Activated CD4-positive, CD25-positive, alpha-beta regulatory T cell treated with anti-CD3 and anti-CD28 coated beads, Interleukin-2, amount 50 U/mL, for 24 hours (primary cell): ENCODE measurements around the gene VPS8.
"Not testable (repeated sequence)": the region's sequence is repeated elsewhere in the genome, so short reads cannot be mapped to it uniquely, and the experiment has no call there.

Source experiments
- ATAC-seq, 2 donors: fragments of 150-1000 bp; cut with Tn5 transposase; one replicate each; pipeline ENCODE4 v1.10.0; 2021; ENCODE audit warnings: mild to moderate bottlenecking in 1 of 2, moderate library complexity in 1 of 2

VPS8 gene

DNA sequence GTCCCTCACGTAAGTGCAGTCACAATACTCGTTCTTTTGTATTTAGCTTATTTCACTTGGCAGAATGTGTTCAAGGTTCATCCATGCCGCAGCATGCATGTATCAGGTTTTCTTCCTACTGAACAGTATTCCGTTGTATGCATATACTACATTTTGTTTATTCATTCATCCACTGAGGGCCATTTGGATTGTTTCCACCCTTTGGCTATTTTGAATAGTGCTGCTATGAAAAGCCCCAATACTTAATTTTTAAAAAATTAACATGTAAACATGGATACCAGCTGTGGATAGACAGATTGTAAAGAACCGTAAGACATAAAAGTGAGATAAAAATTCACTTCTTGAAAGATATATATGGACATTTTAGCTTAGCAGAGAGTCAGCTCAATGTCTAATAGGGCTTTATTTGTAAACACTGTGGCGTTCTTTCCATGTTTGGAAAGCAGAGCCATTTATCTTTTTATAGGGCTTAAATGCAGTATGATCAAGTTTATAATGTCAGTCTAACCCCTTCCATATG is 115.9 kb downstream of the VPS8 start:
- ATAC-seq: no peak

DNA sequence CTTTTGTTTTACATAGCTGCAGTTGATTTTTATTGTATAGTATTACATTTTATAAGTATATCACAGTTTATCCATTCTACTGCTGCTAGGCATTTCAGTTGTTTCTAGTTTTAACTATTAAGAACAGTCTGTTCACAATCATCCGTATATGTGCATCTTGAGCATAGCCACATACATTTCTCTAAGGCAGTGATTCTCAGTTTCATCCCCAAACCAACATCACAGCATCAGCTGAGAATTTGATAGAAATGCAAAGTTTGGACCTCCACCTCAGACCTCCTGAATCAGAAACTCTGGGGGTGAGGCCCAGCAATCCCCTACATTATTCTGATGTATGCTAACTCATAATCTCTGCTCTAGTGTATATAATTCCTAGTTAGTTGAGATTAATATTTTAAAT is 120.8 kb downstream of the VPS8 start:
- ATAC-seq: no peak

DNA sequence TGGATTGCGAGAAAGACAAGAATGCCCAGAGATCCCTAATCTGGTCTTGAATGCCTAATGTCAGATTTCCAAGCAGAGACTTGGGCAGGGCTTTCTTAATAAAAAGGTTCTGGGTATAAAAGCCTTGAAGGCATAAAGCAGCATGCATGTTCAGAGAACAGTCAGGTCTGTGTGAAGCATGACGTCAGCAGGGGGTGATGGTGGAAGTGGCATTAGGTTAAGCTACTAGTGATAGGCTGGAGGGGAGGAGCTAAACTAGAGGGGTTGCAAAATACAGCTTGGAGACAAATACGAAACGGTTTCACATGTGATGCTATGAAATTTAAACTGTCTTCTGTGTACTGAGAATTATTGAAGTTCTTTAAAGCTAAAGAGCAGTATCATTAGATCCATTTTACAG is 125.6 kb downstream of the VPS8 start:
- ATAC-seq: no peak

DNA sequence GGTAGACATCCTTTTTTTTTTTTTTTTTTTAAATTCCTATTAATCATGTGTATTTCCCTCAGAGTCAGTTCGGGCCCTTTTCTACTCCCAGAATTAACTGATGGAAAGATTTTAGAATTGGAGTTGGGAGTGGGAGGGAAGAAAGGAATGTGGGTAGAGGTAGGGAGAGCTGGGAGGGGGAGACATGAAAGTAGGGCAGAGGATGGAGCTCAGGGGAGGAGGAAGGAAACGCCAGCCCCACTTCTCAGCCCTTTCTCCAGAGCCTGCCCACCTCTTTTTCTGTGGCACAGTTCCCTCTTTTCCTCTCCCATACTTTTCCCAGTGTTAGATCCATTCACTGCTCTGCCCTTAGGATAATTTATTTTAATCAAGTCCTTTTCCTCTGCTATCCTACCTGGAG is 129.4 kb downstream of the VPS8 start:
- ATAC-seq: no peak

DNA sequence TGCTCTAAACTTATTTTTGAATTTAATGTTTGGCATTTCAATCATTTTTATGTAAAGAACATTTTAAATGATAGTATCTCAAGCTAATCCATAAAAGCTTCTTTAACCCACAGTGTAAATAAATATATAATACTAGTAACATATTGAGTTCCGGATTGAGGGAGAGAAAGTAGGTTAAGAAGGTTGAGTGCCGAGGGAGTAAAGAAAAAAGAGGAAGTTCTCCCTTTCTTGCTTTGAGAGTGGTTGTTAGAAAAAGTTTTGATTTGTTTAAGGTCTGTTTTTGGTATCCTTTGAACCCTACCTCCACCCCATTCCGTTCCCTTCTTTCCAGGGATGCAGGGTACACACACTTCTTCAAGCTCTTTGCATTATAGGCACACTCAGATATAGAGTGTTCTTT is 130.8 kb downstream of the VPS8 start:
- no peak for ATAC-seq

DNA sequence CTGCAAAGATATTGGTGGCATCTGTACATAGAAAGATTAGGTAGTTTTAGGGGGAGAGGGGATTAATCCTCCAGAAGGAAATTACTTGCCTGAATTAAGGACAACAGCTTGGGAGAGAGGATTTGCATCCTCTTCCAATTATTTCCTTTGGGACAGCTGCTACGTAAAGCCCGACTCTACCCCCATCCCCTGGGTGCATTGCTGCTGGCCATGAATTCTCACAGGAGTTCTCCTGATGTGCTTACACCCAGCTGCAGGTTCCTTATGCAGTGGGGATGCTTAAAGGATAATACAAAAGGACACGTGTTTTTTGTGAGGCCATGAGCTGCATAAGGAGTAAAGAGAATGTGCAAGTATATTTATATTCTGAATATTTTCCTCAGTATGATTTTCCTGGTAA is 132.3 kb downstream of the VPS8 start:
- ATAC-seq: no peak

DNA sequence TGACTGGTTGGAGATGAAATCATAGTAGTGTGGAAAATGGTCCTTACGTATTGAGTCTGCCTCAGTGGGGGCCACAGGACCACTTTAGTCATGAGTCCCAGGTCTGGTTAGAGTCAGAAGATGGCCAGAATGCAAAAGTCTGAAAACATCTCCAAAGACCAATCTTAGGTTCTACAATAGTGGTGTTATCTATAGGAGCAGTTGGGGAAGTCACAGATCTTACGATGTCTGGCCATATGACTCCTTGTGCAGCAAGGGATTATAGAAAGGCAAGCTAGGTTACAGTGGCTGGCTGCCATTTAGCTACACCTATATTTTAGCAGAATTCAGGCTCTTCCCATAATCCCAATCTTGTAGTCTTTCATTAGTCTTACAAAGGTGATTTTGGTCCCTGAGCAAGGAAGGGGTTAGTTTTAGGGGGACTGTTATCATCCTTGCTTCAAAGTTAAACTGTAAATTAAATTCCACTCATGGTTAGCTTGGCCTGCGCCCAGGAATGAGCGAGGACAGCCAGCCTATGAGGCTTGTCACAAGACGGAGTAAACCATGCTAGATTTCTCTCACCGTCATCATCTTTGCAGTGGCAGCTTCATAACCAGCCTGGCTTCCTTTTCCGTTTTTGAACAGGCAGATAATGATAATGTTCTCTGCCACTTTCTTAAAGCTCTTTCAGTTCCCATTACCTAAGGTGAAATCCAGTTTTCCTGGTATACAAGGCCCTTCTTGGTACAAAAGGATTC is 134.1 kb downstream of the VPS8 start:
- no peak for ATAC-seq

DNA sequence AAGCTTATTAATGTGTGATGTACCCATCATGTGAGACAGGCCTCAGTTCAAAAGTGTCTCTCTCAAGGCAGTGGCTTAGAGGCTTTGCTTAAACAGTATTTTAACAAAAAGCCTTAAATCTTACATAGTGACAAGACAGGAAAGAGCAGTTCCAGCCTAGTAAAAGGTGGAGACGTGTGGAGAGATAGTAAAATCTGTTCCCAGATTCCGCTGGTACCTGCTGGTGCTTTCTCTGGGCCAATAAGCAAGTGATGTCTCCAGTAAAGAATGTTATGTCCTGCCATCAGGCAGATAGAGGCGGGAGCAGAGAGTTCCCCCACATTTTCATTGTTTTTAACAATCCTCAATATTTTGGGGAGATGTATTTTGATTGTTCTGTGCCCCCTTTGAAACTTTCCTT is 135.0 kb downstream of the VPS8 start:
- ATAC-seq: no peak

DNA sequence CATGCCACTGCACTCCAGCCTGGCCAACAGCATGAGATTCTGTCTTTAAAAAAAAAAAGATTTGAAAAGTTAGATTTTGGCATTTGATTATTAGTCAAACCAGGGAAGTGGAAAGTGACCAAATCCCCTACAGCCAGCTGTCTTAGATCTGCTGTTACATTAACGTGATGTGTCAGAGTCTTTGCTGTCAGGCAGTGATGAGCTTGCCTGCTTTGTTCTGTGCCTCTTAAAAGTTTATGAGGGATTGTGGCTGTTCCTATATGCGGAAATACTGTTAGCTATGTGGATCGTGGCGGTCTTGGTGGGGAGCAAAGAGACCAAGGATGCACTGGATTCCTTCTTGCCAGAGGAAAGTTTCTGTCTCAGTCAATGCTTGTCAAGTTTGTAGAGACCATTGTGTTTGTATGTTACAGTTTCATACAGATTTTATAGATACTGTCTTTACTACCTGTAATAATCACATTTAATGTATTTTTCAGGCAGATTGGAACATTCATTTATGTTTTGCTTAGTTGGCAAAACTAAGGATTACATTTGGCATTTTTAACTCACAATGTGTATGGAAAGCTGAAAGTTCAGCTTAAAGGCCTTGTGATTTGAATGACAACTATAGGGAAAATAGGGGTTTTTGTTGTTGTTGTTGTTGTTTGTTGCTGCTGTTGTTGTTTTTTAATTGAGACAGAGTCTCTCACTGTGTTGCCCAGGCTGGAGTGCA is 137.4 kb downstream of the VPS8 start:
- ATAC-seq: no peak

DNA sequence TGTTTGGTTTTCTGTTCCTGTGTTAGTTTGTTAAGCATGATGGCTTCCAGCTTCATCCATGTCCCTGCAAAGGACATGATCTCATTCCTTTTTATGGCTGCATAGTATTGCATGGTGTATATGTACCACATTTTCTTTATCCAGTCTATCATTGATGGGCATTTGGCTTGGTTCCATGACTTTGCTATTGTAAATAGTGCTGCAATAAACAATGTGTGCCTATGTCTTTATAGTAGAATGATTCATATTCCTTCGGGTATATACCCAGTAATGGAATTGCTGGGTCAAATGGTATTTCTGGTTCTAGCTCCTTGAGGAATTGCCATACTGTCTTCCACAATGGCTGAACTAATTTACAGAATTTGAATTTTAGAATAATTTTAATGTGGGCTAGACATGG is 138.8 kb downstream of the VPS8 start:
- not testable (repeated sequence) for ATAC-seq

DNA sequence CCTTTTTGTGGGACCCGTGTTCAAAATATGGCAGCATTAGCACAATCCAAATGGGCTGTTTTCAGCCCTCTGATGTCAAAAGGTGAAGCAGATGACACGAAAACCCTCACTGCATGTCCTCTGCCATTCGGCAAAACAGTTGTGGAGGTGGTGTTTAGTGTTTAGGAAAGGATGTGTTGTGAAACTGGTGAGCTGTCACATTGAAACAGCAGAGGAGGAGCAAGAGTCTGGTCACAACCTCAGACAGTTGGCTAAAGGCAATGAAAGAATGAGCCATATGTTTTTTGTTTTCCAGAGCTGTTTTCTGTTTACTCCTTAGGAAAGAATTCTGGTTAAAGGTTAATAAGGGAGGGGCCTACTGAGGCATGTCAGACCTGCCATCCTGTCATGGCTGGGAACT is 140.7 kb downstream of the VPS8 start:
- no peak for ATAC-seq

DNA sequence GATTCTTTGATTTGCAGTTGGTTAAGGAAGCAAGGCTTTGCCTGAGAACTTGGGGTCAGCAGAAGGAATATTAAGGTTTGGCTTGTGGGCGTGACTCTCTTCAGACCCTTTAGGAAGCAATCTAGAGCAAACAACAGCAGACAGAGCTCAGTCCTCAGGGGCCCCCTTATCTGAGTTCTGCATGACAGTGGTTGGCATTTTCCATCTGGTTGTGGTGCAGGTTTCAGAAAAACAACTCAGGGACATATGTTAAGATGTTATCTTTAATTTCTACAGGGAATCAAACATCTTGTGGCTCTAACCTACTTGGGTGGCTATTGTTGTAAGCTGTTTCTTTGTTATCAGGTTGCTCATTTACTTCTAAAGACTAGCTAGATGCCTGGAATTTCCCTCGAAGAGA is 141.4 kb downstream of the VPS8 start:
- no peak for ATAC-seq

DNA sequence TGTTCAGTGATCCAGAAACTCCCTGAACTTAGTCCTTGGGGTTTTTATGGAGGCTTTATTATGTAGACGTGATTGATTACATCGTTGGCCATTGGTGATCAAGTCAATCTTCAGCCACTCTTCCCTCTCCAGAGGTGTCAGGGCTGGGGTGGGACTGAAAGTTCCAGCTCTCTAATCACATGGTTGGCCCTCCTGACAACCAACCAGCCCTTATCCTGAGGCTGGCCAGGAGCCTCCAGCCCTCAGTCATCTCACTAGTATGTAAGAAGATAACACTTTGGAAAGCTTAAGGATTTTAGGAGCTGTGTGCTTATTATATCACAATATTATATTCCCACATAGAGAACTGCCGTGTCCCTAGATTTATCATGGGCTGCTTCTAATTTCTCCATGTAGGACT is 142.3 kb downstream of the VPS8 start:
- ATAC-seq: no peak

DNA sequence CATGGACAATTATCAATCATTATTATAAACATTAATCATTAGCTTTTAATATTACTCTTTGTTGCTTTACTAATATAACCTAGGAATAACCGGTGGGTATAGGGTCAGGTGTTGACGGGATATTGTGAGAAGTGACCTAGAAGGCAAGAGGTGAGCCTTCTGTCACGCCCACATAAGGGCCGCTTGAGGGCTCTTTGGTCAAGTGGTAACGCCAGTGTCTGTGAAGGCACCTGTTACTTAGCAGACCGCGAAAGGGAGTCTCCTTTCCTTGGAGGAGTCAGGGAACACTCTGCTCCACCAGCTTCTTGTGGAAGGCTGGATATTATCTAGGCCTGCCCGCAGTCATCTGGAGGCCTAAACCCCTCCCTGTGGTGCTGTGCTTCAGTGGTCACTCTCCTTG is 142.9 kb downstream of the VPS8 start:
- not testable (repeated sequence) for ATAC-seq

DNA sequence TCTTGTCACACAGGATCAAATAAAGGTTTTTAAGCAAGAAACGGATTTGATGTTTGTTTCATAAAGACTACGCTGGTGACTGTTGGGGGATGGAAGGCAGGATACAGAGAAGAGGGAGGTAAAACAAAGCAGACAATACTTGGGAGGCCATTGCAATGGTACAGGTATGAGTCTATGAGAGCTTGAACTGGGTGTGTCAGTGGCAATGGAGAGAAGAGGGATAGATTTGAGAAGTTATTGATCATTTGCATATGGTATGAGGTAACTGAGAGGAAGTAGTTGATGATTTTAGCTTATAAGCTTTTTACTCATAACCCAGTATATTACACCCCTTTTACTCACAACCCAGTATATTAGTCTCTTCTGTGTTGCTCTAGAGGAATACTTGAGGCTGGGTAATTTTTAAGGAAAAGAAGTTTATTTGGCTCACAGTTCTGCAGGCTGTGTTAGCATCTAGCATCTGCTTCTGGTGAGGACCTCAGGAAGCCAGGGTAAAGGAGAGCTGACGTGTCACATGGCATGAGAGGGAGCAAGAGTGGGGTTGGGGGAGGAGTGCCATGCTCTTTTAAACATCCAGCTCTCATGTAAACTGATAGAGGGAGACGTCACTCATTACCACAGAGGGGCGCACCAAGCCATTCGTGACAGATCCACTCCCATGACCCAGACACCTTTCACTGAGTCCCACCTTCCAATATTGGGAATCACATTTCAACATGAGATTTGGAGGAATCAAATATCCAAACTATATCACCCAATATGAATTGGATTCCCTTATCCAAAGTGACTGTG is 153.9 kb downstream of the VPS8 start:
- no peak for ATAC-seq

DNA sequence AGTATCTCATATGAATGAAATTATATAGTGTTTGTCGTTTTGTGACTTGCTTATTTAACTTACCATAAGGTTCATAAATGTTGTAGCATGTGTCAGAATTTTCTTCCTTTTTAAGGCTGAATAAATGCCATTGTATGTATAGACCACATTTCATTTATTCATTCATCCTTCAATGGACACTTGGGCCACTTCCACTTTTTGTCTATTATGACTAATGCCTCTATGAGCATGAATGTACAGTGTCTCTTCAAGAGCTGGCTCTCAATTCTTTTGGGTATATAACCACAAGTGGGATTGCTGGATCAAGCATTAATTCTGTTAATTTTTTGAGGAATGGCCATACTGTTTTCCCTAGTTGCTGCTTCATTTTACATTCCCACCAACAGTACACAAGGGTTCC is 156.1 kb downstream of the VPS8 start:
- no peak for ATAC-seq

DNA sequence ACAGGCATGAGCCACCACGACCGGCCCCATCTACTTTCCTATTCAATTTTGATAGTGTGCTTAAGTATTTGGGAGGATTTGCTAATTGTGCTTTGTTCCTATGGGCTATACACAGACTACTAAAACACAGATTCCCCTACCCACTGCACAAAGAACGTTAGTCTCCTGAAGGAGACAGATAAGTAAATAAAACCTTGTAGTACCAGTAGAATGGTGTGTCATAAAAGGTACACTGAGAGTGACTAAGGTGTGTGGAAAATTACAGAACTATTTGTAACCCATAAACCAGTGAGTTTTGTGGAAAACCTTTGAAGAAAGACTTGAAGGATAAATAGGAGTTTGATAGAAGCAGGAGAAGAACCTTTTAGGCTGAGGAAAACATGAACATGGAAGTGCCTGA is 158.2 kb downstream of the VPS8 start:
- no peak for ATAC-seq

DNA sequence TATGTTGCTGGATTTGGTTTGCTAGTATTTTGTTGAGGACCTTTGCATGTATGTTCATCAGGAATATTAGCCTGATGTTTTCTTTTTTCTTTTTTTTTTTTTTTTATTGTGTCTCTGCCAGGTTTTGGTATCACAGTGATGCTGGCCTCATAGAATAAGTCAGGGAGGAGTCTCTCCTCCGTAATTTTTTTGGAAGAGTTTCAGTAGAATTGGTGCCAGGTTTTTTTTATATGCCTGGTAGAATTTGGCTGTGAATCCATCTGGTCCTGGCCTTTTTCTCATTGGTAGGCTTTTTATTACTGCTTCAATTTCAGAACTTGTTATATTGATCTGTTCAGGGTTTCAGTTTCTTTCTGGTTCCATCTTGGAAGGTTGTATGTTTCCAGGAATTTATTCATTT is 165.8 kb downstream of the VPS8 start:
- ATAC-seq: no peak

DNA sequence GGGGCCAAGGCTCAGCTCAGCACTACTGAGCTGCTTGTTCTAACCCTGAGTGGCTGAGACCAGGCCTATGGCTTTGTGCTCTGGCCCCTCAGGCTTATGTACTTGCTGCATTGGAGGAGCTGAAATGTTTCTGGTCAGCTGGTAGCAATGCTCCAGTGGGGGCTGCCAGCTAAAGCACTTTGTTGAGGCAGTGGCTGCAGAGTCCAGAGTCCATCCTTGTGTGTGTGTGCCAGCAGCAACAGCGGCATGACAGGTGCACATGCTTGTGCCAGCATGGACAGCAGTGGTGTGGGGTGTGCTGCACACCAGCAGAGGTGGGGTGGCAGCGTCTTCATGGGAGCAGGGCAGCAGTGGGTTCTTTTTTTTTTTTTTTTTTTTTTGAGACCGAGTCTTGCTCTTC is 169.1 kb downstream of the VPS8 start:
- ATAC-seq: no peak

DNA sequence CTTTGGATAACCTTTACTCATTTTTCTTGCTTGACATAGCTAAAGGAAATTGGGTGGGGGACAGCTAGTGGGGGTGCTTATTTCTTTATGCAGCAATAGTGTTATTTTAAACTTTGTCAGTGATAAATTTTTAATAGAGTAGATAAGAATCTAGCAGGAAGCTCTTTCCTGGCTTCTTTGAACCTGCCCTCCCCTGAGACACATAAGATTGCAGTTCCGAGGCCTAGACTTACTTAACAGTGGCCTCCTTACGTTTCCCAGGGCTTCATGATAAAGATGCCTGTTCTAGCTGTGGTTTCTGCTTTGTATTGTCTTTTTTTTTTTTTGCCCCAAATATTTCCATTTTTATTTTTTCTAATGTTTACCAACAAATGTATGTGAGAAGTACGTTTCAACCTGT is 170.1 kb downstream of the VPS8 start:
- ATAC-seq: no peak

DNA sequence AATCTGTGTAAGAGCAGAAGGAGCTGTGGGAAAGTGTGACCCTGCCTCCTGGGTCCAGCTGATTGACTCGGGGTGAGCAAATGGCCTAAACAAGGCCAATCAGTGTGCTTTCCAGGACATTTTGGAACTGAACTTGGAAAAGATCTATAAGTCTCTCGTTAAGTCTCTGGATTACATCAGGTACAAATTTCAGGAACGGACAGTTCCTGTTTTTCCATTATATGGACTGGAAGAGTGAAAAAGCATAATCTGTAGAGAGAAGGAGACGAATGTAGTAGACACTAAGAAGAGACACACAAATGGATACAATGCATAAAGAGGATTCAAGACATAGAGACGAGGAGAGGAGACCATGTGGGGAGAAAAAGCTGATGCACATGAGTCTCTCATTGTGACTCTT is 173.6 kb downstream of the VPS8 start:
- no peak for ATAC-seq

DNA sequence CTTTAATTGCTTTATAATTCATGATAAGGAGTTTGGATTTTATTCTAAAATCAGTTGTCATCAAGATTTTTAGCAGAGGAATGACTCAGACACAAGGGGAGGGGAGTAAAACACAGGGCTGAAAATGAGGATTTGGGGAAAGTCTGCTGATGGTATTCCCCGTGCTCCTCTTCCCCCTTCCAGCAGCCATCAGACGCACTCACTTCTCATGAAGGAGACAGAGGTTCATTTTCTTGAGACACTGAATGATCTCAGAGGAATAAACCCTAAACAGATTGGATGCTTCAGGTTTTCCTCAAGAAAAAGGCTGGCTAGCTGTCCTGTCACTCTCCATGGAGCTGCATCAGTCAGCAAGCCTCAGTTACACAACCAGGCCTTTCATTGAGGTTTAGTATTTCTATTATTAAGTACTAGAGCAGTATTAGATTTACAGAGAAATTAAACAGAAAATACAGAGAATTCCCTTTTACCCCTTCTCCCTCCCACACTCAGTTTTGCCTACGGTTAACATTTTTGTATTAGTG is 174.5 kb downstream of the VPS8 start:
- no peak for ATAC-seq

DNA sequence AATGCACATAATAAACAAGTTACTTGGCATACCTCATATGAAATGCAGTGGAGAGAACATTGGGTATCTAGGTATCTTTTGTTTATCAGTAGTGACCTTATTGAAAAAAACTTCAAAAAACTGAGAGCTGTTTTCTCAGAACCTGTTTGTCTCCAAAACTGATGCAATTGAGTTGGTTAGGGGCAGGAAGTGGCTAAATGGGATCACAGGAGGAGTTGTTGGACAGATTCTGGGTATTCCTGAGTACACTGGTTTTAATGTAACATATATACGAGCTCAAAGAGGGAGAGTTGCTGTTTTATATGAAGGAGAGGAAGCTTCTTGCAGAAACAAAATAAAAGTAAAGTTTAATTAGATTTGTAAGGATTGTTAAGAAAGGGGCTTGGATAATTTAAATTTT is 181.4 kb downstream of the VPS8 start:
- ATAC-seq: no peak
